Endothelial cell of umbilical vein (primary cell): ENCODE data around the gene HSPG2. TPM values are rescaled to one million over a fixed set of nuclear protein-coding genes. Genes with fewer than 3 reads are reported as not detected.

ENCODE experiments used
- BruUV-seq: library from RNA; stranded (reverse); fragments of 400-500 nt; replicated peaks from 2 replicates; lab custom pipeline; 2021; lab: Mats Ljungman, UMichigan
- CTCF ChIA-PET: fragments of 300-600, 350-600 bp; sonication (Branson Sonifier 250); formaldehyde crosslinking; loops from one replicate; lab custom pipeline; 2021; ENCODE audit warnings: antibody characterized with exemption, inconsistent platforms; lab: Charles Lee
- POLR2A ChIA-PET: fragments of 300-600, 350-600 bp; sonication (Branson Sonifier 250); formaldehyde crosslinking; loops from one replicate; lab custom pipeline; 2021; ENCODE audit warnings: antibody characterized with exemption, inconsistent platforms; lab: Charles Lee
- DNase-seq: peaks from one replicate; pipeline ENCODE4 v3.0.0-alpha.2; 2011; ENCODE audit warnings: low read depth, low spot score
- FAIRE-seq: peaks from 2 replicates; lab custom pipeline; 2011; peaks lifted over from hg19 to GRCh38; lab: Jason Lieb, UNC
- H2AFZ ChIP-seq: 2 replicates; pipeline ENCODE4 v1.6.0; 2012; ENCODE audit warnings: low read depth, low read length, control low read depth, inconsistent platforms
- H3K27ac ChIP-seq: 2 replicates; pipeline ENCODE4 v1.5.1; 2011; ENCODE audit warnings: low read depth, mild to moderate bottlenecking, control low read depth, low read length, moderate library complexity; ENCODE audit not compliant: insufficient read depth
- H3K27me3 ChIP-seq, 2 experiments: 2 replicates each; pipeline versions ENCODE4 v1.6.0 to v1.6.1; 2011; ENCODE audit warnings: low read length in 2 of 2, mixed read lengths in 1 of 2; ENCODE audit not compliant: control insufficient read depth in 2 of 2, insufficient read depth in 2 of 2
- H3K36me3 ChIP-seq, 2 experiments: 2 replicates in 1 of 2; 3 replicates in 1 of 2; pipeline ENCODE4 v1.5.1; 2011; ENCODE audit warnings: low read length in 2 of 2, mild to moderate bottlenecking in 1 of 2, moderate library complexity in 1 of 2; ENCODE audit not compliant: control insufficient read depth in 2 of 2, insufficient read depth in 2 of 2; ENCODE audit errors: extremely low read depth in 1 of 2
- H3K4me1 ChIP-seq: 3 replicates; pipeline ENCODE4 v1.5.1; 2011; ENCODE audit warnings: mild to moderate bottlenecking, low read length; ENCODE audit not compliant: control insufficient read depth, insufficient read depth; ENCODE audit errors: extremely low read depth
- H3K4me2 ChIP-seq: 2 replicates; pipeline ENCODE4 v1.6.1; 2011; ENCODE audit warnings: low read length, control low read depth, mixed read lengths; ENCODE audit not compliant: insufficient read depth
- H3K4me3 ChIP-seq, 3 experiments: fragments of 200-600 bp in 1 of 3; sonication (generic), shearing (Covaris generic) in 1 of 3; replicated peaks in 1 of 3; 2 replicates each; pipeline ENCODE4 v1.5.1; 2011 to 2016; ENCODE audit warnings: control low read depth in 3 of 3, low read length in 3 of 3, mild to moderate bottlenecking in 2 of 3, inconsistent platforms in 1 of 3, low read depth in 1 of 3, moderate library complexity in 1 of 3; ENCODE audit not compliant: insufficient read depth in 1 of 3
- H3K79me2 ChIP-seq: 2 replicates; pipeline ENCODE4 v1.6.0; 2012; ENCODE audit warnings: low read length, inconsistent platforms; ENCODE audit not compliant: control insufficient read depth, insufficient read depth
- H3K9ac ChIP-seq: replicated peaks from 2 replicates; pipeline ENCODE3; 2011; ENCODE audit warnings: low read length, control low read depth; ENCODE audit not compliant: insufficient read depth; ENCODE audit errors: extremely low read depth
- H3K9me1 ChIP-seq: replicated peaks from 3 replicates; pipeline ENCODE4 v1.6.0; 2011; ENCODE audit warnings: mild to moderate bottlenecking, low read length; ENCODE audit not compliant: control insufficient read depth, insufficient read depth; ENCODE audit errors: extremely low read depth
- H3K9me3 ChIP-seq: replicated peaks from 2 replicates; pipeline ENCODE4 v1.5.1; 2012; ENCODE audit warnings: low read length, inconsistent platforms; ENCODE audit not compliant: control insufficient read depth, insufficient read depth
- H4K20me1 ChIP-seq: replicated peaks from 2 replicates; pipeline ENCODE3; 2011; ENCODE audit warnings: mild to moderate bottlenecking, low read length; ENCODE audit not compliant: control insufficient read depth, insufficient read depth; ENCODE audit errors: extremely low read depth
- EZH2 ChIP-seq: IDR thresholded peaks from 2 replicates; pipeline ENCODE4 v1.6.1; 2012; ENCODE audit warnings: borderline replicate concordance, low read depth, mild to moderate bottlenecking, moderate library complexity, low read length, inconsistent platforms; ENCODE audit not compliant: severe bottlenecking
- FOS ChIP-seq: IDR thresholded peaks from 2 replicates; pipeline ENCODE4 v1.6.1; 2011; ENCODE audit warnings: mild to moderate bottlenecking, low read length, moderate library complexity, borderline replicate concordance; ENCODE audit not compliant: insufficient read depth
- GATA2 ChIP-seq: IDR thresholded peaks from 2 replicates; pipeline ENCODE4 v1.7.0; 2011; ENCODE audit warnings: low read depth, mild to moderate bottlenecking, moderate library complexity, mixed read lengths, low read length; ENCODE audit not compliant: insufficient read length, insufficient read depth
- JUN ChIP-seq: IDR thresholded peaks from 2 replicates; pipeline ENCODE4 v1.6.1; 2011; ENCODE audit warnings: borderline replicate concordance, low read depth; ENCODE audit not compliant: insufficient read length, insufficient read depth
- MYC ChIP-seq: IDR thresholded peaks from one replicate; pipeline ENCODE4 v1.6.1; 2011; ENCODE audit warnings: mild to moderate bottlenecking, low read depth, low read length
- POLR2A ChIP-seq: IDR thresholded peaks from 2 replicates; pipeline ENCODE4 v1.6.1; 2012; ENCODE audit warnings: low read depth, mild to moderate bottlenecking, control low read depth, low read length
- POLR2AphosphoS5 ChIP-seq: IDR thresholded peaks from 2 replicates; pipeline ENCODE4 v1.6.1; 2012; ENCODE audit warnings: low read depth, mild to moderate bottlenecking, control low read depth, low read length, moderate library complexity; ENCODE audit not compliant: insufficient read depth
- dilution Hi-C: fragments of 300-500 bp; cut with MboI; formaldehyde crosslinking; loops from one replicate; pipeline ENCODE4 v1.15.0; 2019; ENCODE audit warnings: low sequenced_read_pairs; ENCODE audit not compliant: extremely low pct_ligation_motif_present
- intact Hi-C: fragments of 100-400 bp; cut with micrococcal nuclease; formaldehyde crosslinking; loops from one replicate; pipeline ENCODE4 v1.10.0; 2022
- polyA plus RNA-seq, 4 experiments: library from polyadenylated mRNA; depleted of rRNA in 3 of 4; stranded (reverse) in 3 of 4; unstranded in 1 of 4; fragments of >200 nt; gene quantifications; 2 replicates each; pipeline versions ENCODE4 v1.2.1 to v1.2.3, GENCODE V29; 2011 to 2012; ENCODE audit warnings: missing spikeins in 1 of 4
- total RNA-seq: library from RNA; stranded (reverse); gene quantifications from 2 replicates; pipeline ENCODE4 v1.2.3, GENCODE V29; 2021
- TF ChIP-seq, protein P1 (sequence below): IDR thresholded peaks from 2 replicates; pipeline ENCODE4 v1.6.1; 2011; ENCODE audit not compliant: insufficient read depth, insufficient read length
- TF ChIP-seq, protein P2 (sequence below), 2 donors: IDR thresholded peaks; 1 replicate in 1 of 2; 2 replicates in 1 of 2; pipeline ENCODE4 v1.5.1; 2011; ENCODE audit warnings: low read length in 2 of 2, mild to moderate bottlenecking in 2 of 2, moderate library complexity in 2 of 2, control low read depth in 1 of 2, inconsistent platforms in 1 of 2, low read depth in 1 of 2; ENCODE audit not compliant: insufficient read depth in 1 of 2; ENCODE audit errors: extremely low read depth in 1 of 2

The HSPG2 gene
- total and polyA plus RNA-seq, 2 donors (not counting 3 experiments of a cell fraction or from before 2014, with no cell fraction given), result 734 to 3,499 TPM

DNA sequence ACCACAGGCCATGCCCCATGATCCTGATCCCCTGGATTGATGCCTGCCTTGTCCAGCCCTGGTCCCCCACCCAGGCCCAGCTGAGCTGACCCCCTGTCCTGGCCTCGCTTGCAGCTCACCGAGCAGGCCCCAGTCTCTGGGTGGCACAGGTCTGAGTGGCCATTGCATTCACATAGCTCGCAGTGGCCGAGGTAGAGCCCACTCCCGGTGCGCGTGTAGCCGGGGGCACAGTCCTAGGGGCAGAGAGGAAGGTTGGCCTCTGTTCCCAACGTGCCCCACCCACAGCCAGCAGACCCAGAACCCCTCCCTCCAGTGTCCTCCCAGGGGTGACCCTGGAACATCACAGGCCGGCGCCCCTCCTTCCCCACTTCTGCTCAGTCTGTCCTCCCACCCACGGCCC lies 73.1 kb downstream of the HSPG2 start:
- BruUV-seq, result no TSS peak
- peaks cover 60 to 78% of the 10 kb centered on the region in 2 experiments for H3K36me3 ChIP-seq
- H2AFZ ChIP-seq, result no peak overlapping the region
- ChIA-PET POLR2A (no interaction called here), CTCF (no interaction called here)
- TF ChIP-seq POLR2A (no peak), FOS (no peak), MYC (no peak), GATA2 (no peak), EZH2 (no peak), POLR2AphosphoS5 (no peak), JUN (no peak)
- TF ChIP-seq, protein P1, sequence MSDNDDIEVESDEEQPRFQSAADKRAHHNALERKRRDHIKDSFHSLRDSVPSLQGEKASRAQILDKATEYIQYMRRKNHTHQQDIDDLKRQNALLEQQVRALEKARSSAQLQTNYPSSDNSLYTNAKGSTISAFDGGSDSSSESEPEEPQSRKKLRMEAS, result no peak
- TF ChIP-seq, protein P2, sequence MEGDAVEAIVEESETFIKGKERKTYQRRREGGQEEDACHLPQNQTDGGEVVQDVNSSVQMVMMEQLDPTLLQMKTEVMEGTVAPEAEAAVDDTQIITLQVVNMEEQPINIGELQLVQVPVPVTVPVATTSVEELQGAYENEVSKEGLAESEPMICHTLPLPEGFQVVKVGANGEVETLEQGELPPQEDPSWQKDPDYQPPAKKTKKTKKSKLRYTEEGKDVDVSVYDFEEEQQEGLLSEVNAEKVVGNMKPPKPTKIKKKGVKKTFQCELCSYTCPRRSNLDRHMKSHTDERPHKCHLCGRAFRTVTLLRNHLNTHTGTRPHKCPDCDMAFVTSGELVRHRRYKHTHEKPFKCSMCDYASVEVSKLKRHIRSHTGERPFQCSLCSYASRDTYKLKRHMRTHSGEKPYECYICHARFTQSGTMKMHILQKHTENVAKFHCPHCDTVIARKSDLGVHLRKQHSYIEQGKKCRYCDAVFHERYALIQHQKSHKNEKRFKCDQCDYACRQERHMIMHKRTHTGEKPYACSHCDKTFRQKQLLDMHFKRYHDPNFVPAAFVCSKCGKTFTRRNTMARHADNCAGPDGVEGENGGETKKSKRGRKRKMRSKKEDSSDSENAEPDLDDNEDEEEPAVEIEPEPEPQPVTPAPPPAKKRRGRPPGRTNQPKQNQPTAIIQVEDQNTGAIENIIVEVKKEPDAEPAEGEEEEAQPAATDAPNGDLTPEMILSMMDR (IDR thresholded peaks at IDR 0.05; ENCODE audit: extremely low read depth in 1 of 2, insufficient read depth in 1 of 2, low read depth in 1 of 2, low read length in 2 of 2), result no peak
- dilution Hi-C loops (no loop called here), intact Hi-C loops (no loop called here)
- H3K4me3 ChIP-seq, result no peak overlapping the region
- no peak overlapping the region for H3K9ac ChIP-seq
- peak; percentile 21 for FAIRE-seq
- H3K9me1 ChIP-seq, result no peaks in the 10 kb centered on the region
- H3K4me2 ChIP-seq, result no peak overlapping the region
- H3K4me1 ChIP-seq, result peaks cover 13% of the 10 kb centered on the region
- H3K27me3 ChIP-seq, result no peaks in the 10 kb centered on the region
- DNase-seq, result no peak
- peaks cover 50% of the 10 kb centered on the region for H3K79me2 ChIP-seq
- H4K20me1 ChIP-seq, result peaks cover 3% of the 10 kb centered on the region
- no peak overlapping the region for H3K27ac ChIP-seq
- H3K9me3 ChIP-seq, result no peaks in the 10 kb centered on the region
